Mononuclear cell (primary cell): ENCODE measurements around the gene YPEL5. TPM values are rescaled to one million over a fixed set of nuclear protein-coding genes. Genes with fewer than 3 reads are reported as not detected.
"Not testable (repeated sequence)": the region's sequence is repeated elsewhere in the genome, so short reads cannot be mapped to it uniquely, and the experiment has no call there.

ENCODE experiments used
- H3K27me3 ChIP-seq: 2 replicates; pipeline ENCODE4 v1.6.0; 2011; ENCODE audit warnings: low read length, control low read depth; ENCODE audit not compliant: insufficient read depth
- H3K4me1 ChIP-seq: 2 replicates; pipeline ENCODE4 v1.5.1; 2011; ENCODE audit warnings: mild to moderate bottlenecking, low read length, control low read depth; ENCODE audit not compliant: insufficient read depth
- H3K4me3 ChIP-seq: 2 replicates; pipeline ENCODE4 v1.5.1; 2011; ENCODE audit warnings: mild to moderate bottlenecking, low read length, moderate library complexity
- H3K9me3 ChIP-seq: 2 replicates; pipeline ENCODE4 v1.5.1; 2011; ENCODE audit warnings: low read depth, mild to moderate bottlenecking, control low read depth, low read length
- total RNA-seq: library from RNA; depleted of rRNA; stranded (reverse); fragments of >200 nt; gene quantifications from one replicate; pipeline ENCODE4 v1.2.3, GENCODE V29; 2012

Gene YPEL5
- total RNA-seq: 625 TPM

- Histone ChIP-seq H3K9me3 (no peaks in the 10 kb centered on the region), H3K4me3 (peak within 1 kb of the TSS; percentile 86), H3K27me3 (no peaks in the 10 kb centered on the region), H3K4me1 (peaks cover 46% of the 10 kb centered on the region)
These were observed at the start of gene YPEL5 for GRCh38 chr2:30146337-30147195. TSS of gene YPEL5 (plus strand) at chr2:30147007. CDS start at chr2:30156652, 9,645 bp downstream.

GRCh38 chr2:30098266-30099005 is 48.4 kb upstream of the YPEL5 start:
- Histone ChIP-seq H3K9me3 (no peaks in the 10 kb centered on the region), H3K27me3 (peaks cover 3% of the 10 kb centered on the region), H3K4me1 (no peaks in the 10 kb centered on the region), H3K4me3 (no peak overlapping the region)

- not testable (repeated sequence) for H3K4me3 ChIP-seq, H3K4me1 ChIP-seq, H3K27me3 ChIP-seq, H3K9me3 ChIP-seq
These were observed 47.4 kb upstream of the YPEL5 start for GRCh38 chr2:30099366-30099765.

GRCh38 chr2:30100691-30101090 is 46.1 kb upstream of the YPEL5 start:
- not testable (repeated sequence) for H3K4me3 ChIP-seq, H3K4me1 ChIP-seq, H3K9me3 ChIP-seq, H3K27me3 ChIP-seq

- no peak overlapping the region for H3K4me3 ChIP-seq
- H3K27me3 ChIP-seq: no peaks in the 10 kb centered on the region
- H3K9me3 ChIP-seq: no peaks in the 10 kb centered on the region
- no peaks in the 10 kb centered on the region for H3K4me1 ChIP-seq
These were observed 42.5 kb upstream of the YPEL5 start for GRCh38 chr2:30104307-30104706.

GRCh38 chr2:30105556-30105955 is 41.3 kb upstream of the YPEL5 start:
- no peaks in the 10 kb centered on the region for H3K9me3 ChIP-seq
- H3K27me3 ChIP-seq: no peaks in the 10 kb centered on the region
- no peaks in the 10 kb centered on the region for H3K4me1 ChIP-seq
- no peak overlapping the region for H3K4me3 ChIP-seq

- H3K27me3 ChIP-seq: no peaks in the 10 kb centered on the region
- H3K4me3 ChIP-seq: no peak overlapping the region
- no peaks in the 10 kb centered on the region for H3K4me1 ChIP-seq
- H3K9me3 ChIP-seq: no peaks in the 10 kb centered on the region
These were observed 40.3 kb upstream of the YPEL5 start for GRCh38 chr2:30106543-30106942.

GRCh38 chr2:30108192-30108591 is 38.6 kb upstream of the YPEL5 start:
- H3K27me3 ChIP-seq: no peaks in the 10 kb centered on the region
- H3K4me1 ChIP-seq: no peaks in the 10 kb centered on the region
- H3K4me3 ChIP-seq: no peak overlapping the region
- H3K9me3 ChIP-seq: no peaks in the 10 kb centered on the region

- Histone ChIP-seq H3K27me3 (no peaks in the 10 kb centered on the region), H3K4me1 (no peaks in the 10 kb centered on the region), H3K9me3 (no peaks in the 10 kb centered on the region), H3K4me3 (no peak overlapping the region)
These were observed 38.0 kb upstream of the YPEL5 start for GRCh38 chr2:30108851-30109250.

- Histone ChIP-seq H3K9me3 (no peaks in the 10 kb centered on the region), H3K4me3 (no peak overlapping the region), H3K27me3 (no peaks in the 10 kb centered on the region), H3K4me1 (no peaks in the 10 kb centered on the region)
These were observed 37.0 kb upstream of the YPEL5 start for GRCh38 chr2:30109856-30110255.

- Histone ChIP-seq H3K27me3 (no peaks in the 10 kb centered on the region), H3K4me3 (no peak overlapping the region), H3K4me1 (peaks cover 3% of the 10 kb centered on the region), H3K9me3 (no peaks in the 10 kb centered on the region)
These were observed 36.0 kb upstream of the YPEL5 start for GRCh38 chr2:30110773-30111172.

GRCh38 chr2:30111186-30111585 is 35.6 kb upstream of the YPEL5 start:
- H3K9me3 ChIP-seq, H3K4me3 ChIP-seq, H3K27me3 ChIP-seq, H3K4me1 ChIP-seq: not testable (repeated sequence)

GRCh38 chr2:30112561-30112960 is 34.2 kb upstream of the YPEL5 start:
- Histone ChIP-seq H3K4me1 (peaks cover 3% of the 10 kb centered on the region), H3K9me3 (no peaks in the 10 kb centered on the region), H3K4me3 (no peak overlapping the region), H3K27me3 (no peaks in the 10 kb centered on the region)

GRCh38 chr2:30113617-30114293 is 33.1 kb upstream of the YPEL5 start:
- Histone ChIP-seq H3K27me3 (no peaks in the 10 kb centered on the region), H3K4me3 (no peak overlapping the region), H3K4me1 (peaks cover 3% of the 10 kb centered on the region), H3K9me3 (no peaks in the 10 kb centered on the region)
